Endothelial cell (in vitro differentiated cells): ENCODE results near the gene DGLUCY. TPM values are rescaled to one million over a fixed set of nuclear protein-coding genes. Genes with fewer than 3 reads are reported as not detected.
"Not testable (repeated sequence)": the region's sequence is repeated elsewhere in the genome, so short reads cannot be mapped to it uniquely, and the experiment has no call there.

Source experiments
- DNase-seq: peaks from one replicate; pipeline ENCODE4 v3.0.0; 2021; ENCODE audit warnings: low spot score
- H3K27ac Mint-ChIP-seq: one replicate; pipeline ENCODE4 v1.8.0; 2021; ENCODE audit warnings: mixed read lengths, inconsistent platforms; ENCODE audit not compliant: unreplicated experiment
- H3K27me3 Mint-ChIP-seq: one replicate; pipeline ENCODE4 v1.8.0; 2021; ENCODE audit warnings: mild to moderate bottlenecking, moderate library complexity, mixed read lengths, inconsistent platforms; ENCODE audit not compliant: unreplicated experiment
- H3K36me3 Mint-ChIP-seq: one replicate; pipeline ENCODE4 v1.8.0; 2021; ENCODE audit warnings: mild to moderate bottlenecking, low read depth, mixed read lengths, inconsistent platforms; ENCODE audit not compliant: unreplicated experiment
- H3K4me1 Mint-ChIP-seq: one replicate; pipeline ENCODE4 v1.8.0; 2021; ENCODE audit warnings: mild to moderate bottlenecking, mixed read lengths, inconsistent platforms; ENCODE audit not compliant: unreplicated experiment
- H3K4me3 Mint-ChIP-seq: one replicate; pipeline ENCODE4 v1.8.0; 2021; ENCODE audit warnings: mild to moderate bottlenecking, mixed read lengths, inconsistent platforms; ENCODE audit not compliant: unreplicated experiment
- H3K9me3 Mint-ChIP-seq: one replicate; pipeline ENCODE4 v1.8.0; 2021; ENCODE audit warnings: mixed read lengths, inconsistent platforms; ENCODE audit not compliant: unreplicated experiment
- total RNA-seq: library from RNA; stranded (reverse); fragmentation: NEBNext Ultra II Directional; extraction: Animal tissue kit (Norgen Biotek cat#: 25700); gene quantifications from one replicate; pipeline ENCODE4 v1.2.1, GENCODE V29; 2021; ENCODE audit not compliant: unreplicated experiment
- TF ChIP-seq, protein P1 (sequence below): fragments of 200-600 bp; sonication (generic); IDR thresholded peaks from one replicate; pipeline ENCODE4 v1.5.0; 2021; ENCODE audit warnings: antibody characterized with exemption; ENCODE audit not compliant: unreplicated experiment

The DGLUCY gene
- total RNA-seq, 1 donor from 2014 or later = 65.1 TPM

DNA sequence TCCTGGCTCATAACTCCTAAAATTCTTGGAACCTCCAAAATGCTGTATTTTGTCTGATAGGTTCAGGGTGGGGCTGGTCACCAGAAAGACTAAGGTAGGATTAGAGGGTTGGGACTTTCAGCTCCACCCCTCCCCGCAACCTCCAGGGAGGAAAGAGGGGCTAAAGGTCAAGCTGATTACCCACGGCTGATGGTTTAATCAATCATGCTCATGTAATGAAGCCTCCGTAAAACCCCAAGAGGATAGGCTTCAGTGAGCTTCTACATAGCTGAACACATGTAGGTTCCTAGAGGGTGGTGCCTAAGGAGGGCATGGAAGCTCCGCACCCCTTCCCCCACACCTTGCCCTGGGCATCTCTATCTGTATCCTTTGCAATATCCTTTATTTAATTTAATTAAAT lies 60.0 kb downstream of the DGLUCY start:
- no peaks in the 10 kb centered on the region for H3K9me3 Mint-ChIP-seq
- TF ChIP-seq, protein P1, sequence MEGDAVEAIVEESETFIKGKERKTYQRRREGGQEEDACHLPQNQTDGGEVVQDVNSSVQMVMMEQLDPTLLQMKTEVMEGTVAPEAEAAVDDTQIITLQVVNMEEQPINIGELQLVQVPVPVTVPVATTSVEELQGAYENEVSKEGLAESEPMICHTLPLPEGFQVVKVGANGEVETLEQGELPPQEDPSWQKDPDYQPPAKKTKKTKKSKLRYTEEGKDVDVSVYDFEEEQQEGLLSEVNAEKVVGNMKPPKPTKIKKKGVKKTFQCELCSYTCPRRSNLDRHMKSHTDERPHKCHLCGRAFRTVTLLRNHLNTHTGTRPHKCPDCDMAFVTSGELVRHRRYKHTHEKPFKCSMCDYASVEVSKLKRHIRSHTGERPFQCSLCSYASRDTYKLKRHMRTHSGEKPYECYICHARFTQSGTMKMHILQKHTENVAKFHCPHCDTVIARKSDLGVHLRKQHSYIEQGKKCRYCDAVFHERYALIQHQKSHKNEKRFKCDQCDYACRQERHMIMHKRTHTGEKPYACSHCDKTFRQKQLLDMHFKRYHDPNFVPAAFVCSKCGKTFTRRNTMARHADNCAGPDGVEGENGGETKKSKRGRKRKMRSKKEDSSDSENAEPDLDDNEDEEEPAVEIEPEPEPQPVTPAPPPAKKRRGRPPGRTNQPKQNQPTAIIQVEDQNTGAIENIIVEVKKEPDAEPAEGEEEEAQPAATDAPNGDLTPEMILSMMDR = no peak
- H3K4me1 Mint-ChIP-seq = peaks cover 8% of the 10 kb centered on the region
- peaks cover 5% of the 10 kb centered on the region for H3K36me3 Mint-ChIP-seq
- no peak overlapping the region for H3K4me3 Mint-ChIP-seq
- no peaks in the 10 kb centered on the region for H3K27me3 Mint-ChIP-seq
- no peak overlapping the region for H3K27ac Mint-ChIP-seq
- no peak for DNase-seq

DNA sequence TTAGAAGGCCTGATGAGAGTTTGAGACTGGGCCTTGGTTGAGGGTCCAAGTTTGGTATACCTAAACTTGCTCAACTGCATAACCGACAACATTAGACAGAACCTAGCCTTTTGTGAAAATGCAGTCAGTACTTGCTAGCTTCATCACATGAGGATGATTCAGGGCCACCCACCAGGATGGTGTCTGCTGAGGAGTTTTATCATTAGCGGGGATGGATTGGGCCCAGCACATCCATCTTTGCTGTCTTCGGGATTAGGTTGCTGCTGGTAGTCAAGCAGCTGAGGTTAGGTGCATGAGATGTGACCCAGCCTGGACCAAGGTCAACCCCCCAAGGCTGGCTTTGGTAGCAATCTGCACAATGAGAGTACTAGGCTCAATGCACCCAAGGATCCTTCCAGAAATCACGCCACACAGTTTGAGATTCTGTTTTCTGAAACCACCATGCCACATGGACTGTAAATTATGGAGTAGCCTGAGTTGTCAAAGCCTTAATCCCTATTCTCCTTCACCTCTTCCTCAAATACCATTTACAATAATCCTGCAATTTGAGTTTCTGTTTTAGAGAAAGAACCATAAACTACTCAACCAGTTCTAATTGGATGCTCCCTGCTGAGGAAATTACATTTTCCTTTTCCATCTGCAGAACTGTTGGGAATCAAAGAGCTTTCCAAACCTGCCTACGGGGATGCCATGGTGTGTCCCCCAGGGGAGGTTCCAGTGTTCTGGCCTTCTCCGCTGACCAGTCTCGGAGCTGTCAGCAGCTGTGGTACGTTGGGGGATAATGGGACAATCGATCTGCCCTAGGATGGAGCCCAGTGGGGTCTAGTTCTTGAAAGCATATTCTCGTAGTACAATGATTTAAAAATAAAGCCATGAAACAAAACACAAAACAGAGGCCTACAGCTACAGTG lies 61.7 kb downstream of the DGLUCY start:
- no peak overlapping the region for H3K27ac Mint-ChIP-seq
- no peak overlapping the region for H3K4me3 Mint-ChIP-seq
- H3K9me3 Mint-ChIP-seq = no peaks in the 10 kb centered on the region
- no peaks in the 10 kb centered on the region for H3K27me3 Mint-ChIP-seq
- DNase-seq = no peak
- peaks cover 8% of the 10 kb centered on the region for H3K4me1 Mint-ChIP-seq
- peaks cover 5% of the 10 kb centered on the region for H3K36me3 Mint-ChIP-seq
- TF ChIP-seq, protein P1 = no peak

DNA sequence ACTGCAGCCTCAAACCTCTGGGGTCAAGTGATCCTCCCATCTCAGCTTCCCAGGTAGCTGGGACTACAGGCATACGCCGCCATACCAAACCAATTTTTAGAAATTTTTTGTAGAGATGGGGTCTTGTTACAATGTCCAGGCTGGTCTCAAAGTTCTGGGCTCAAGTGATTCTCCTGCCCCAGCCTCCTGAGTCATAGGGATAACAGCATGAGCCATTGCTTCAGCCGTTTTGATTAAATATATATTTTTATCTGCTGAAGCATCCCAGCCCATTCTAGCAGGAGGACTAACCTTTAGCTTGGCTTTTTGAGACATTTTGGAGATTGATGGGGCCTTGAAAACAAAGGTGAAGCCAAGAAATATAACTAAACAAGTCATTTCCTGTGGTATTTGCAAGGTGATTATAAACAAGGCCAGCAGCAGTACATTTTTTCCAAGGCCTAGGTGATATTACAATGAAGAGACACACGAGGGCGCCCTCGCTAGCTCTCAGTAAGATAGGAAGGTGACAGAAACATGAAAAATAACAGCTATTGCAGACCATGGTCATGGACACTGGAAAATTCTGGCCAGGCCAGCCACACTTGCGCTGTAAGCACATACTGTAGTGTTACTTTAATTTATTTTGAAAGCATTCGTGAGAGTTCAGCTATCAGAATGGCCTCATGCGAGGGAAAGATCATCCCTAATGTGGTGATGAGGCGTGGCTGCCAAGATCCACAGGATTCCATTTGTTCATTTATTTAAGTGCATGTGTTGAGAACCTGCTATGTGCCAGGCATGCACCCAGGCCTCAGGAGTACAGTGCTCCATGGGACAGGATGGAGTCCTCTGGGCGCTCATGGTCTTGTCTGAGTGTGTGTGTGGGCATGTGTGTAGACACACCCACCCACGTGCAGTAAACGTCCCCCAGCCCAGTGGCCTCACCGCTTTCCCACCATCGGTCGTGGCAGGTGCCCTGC lies 63.5 kb downstream of the DGLUCY start:
- no peaks in the 10 kb centered on the region for H3K9me3 Mint-ChIP-seq
- no peak overlapping the region for H3K4me3 Mint-ChIP-seq
- peak; percentile 55 for DNase-seq
- TF ChIP-seq, protein P1 = peak; percentile 86
- H3K36me3 Mint-ChIP-seq = peaks cover 5% of the 10 kb centered on the region
- H3K27me3 Mint-ChIP-seq = no peaks in the 10 kb centered on the region
- H3K4me1 Mint-ChIP-seq = peaks cover 8% of the 10 kb centered on the region
- H3K27ac Mint-ChIP-seq = peak overlapping the region; percentile 27

DNA sequence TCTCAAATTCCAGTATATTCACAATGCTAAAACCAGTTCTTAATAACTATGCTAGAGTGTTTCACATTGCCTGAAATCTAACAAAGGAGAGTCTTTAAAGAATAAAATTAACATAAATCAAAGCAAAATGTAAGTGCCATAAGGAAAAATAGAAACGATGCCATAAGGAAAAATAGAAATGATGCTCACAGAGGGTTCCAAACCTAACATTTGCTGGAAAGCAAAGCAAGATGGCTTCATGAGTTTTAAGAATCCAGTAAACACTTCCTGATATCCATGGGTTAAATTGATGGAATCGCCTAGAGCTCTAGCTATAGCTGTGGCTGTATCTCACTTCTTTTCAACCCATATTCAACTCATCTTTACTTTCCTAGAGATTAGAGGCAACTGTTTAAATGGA lies 66.7 kb downstream of the DGLUCY start:
- no peak overlapping the region for H3K4me3 Mint-ChIP-seq
- peaks cover 2% of the 10 kb centered on the region for H3K4me1 Mint-ChIP-seq
- no peaks in the 10 kb centered on the region for H3K9me3 Mint-ChIP-seq
- H3K27me3 Mint-ChIP-seq = no peaks in the 10 kb centered on the region
- no peak for DNase-seq
- H3K27ac Mint-ChIP-seq = no peak overlapping the region
- peaks cover 8% of the 10 kb centered on the region for H3K36me3 Mint-ChIP-seq
- TF ChIP-seq, protein P1 = no peak

DNA sequence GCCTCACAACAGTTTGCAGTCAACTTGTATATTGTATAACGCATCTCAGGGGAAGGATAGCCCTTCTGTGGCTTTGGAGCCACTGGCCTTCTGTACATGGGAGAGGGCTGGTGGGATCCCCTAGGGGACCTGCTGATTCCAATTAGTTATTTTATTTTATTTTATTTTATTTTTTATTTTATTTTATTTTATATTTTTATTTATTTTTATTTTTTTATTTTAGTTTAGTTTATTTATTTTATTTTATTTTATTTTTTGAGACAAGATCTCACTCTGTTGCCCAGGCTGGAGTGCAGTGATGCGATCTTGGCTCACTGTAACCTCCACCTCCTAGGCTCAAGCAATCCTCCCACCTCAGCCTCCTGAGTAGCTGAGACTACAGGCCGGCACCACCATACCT lies 68.9 kb downstream of the DGLUCY start:
- H3K27me3 Mint-ChIP-seq, H3K4me1 Mint-ChIP-seq, DNase-seq, H3K4me3 Mint-ChIP-seq, H3K27ac Mint-ChIP-seq, H3K9me3 Mint-ChIP-seq: not testable (repeated sequence)
- H3K36me3 Mint-ChIP-seq = peaks cover 20% of the 10 kb centered on the region
